Renal pelvis (tissue), 4 donors: Measurements from ENCODE around the gene PSD2. TPM values are rescaled to one million over a fixed set of nuclear protein-coding genes. Genes with fewer than 3 reads are reported as not detected.

Experiments
- DNase-seq: peaks from one replicate; pipeline ENCODE4 v3.0.0-alpha.2; 2013
- polyA plus RNA-seq, 3 donors: library from polyadenylated mRNA; unstranded; fragments of 120-200 nt; gene quantifications; one replicate each; pipeline ENCODE4 v1.2.1, GENCODE V29; 2013; ENCODE audit not compliant: insufficient read length in 3 of 3

PSD2 gene
- polyA plus RNA-seq, 3 donors, result 1.9 to 3.0 (median 2.5) TPM

DNA sequence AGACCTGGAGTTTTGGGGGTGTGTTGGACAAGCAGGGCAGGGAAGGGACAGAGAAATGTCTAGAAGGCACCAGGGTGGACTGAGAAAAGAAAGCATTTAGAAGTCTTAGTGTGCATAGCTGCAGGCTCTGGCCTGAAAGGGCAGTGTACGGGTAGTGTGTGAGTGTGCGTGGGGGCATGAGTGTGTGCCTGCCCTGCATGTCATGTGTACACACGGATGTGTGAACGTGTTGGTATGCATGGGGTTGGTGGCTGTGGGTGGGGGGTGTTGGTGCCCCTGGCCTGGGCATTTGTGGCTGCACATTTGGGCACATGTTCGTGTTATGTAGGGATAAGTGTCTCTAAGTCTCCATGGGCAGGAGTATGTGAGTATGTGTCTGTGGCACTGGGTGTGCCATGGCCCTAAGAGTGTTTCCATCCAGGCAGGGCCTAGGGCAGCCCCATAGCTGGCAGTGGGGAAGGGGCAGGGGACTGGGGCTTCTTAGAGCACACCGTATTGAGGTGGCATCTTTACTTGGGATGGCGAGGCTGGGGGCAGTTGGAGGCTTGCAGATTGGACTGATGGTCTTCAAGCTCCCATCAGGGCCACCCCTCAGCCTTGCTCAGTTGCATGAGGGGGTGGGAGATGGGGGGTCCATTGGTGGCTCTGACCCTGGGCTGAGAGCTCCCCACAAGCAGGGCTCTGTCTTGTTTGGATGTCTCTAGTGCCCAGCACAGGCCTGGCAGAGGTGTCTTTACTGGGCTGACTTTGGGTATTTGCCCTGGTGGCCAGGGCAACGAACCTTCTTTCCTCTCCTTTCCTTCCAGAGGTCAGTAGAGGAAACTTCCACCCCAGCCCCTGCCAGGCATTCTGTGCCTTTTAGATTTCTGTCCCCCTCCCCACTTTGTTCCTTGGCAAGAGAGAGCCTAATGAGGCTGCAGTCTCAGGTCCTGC lies 15.0 kb downstream of the PSD2 start:
- no peak for DNase-seq

DNA sequence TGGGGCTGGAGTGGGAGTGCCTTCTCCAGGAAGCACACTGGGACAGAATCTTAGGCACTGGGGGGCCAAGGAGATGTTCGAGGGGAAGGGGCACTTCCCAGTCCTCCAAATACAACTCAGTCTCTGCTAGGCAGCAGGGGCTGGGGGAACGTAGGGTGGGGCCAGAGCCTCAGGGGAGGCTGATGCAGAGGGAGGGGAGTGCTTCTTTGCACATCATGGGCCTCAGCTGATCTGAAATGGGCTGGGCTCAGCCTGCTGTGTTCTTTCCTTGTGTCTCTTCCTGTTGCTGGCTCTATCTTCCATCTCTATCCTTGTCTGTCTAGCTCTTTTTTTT lies 15.6 kb downstream of the PSD2 start:
- no peak for DNase-seq

DNA sequence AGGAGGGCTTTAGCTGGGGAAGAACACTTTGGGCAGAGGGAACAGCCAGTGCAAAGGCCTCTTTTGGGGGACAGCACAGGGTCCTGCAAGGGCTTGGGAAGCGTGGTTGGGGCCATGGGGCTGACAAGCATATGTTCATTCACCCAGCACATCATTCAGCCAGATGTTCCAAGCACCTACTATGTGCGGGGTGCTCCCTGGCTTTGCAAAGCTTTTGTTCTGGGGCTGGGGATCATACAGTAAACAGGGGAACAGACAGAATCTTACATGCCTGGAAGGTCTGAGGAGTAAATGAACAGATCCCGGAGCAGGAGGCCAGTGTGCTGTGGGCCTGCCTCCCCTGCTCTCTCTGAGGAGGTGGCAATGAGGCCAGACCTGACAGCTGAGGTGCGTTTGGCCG lies 16.7 kb downstream of the PSD2 start:
- no peak for DNase-seq

DNA sequence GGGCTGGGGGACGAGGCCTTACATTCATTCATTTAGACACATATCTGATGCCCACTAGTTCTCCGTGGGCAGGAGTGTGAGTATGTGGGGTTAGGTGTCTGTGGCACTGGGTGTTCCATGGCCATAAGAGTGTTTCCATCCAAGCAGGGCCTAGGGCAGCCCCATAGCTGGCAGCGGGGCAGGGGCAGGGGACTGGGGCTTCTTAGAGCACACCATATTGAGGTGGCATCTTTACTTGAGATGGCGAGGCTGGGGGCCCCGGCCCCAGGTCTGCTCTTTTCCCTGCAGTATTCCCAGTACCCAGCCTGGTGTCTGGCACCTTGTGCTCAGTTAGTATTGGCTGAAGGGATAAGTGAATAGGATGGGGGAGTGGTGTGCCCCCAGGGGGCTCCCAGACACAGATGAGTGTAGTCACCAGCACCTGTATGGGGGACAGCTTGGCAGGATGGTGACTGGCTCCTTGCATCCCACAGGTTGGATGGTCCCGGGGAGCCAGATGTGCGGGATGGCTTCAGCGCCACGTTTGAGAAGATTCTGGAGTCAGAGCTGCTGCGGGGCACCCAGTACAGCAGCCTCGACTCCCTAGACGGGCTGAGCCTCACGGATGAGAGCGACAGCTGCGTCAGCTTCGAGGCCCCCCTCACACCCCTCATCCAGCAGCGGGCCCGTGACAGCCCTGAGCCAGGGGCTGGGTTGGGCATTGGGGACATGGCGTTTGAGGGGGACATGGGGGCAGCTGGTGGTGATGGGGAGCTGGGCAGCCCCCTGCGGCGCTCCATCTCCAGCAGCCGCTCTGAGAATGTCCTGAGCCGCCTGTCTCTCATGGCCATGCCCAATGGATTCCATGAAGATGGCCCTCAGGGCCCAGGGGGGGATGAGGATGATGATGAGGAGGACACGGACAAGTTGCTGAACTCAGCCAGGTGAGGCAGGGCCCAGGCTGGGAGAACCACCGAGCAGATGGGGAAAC lies 17.5 kb downstream of the PSD2 start:
- DNase-seq, result no peak

DNA sequence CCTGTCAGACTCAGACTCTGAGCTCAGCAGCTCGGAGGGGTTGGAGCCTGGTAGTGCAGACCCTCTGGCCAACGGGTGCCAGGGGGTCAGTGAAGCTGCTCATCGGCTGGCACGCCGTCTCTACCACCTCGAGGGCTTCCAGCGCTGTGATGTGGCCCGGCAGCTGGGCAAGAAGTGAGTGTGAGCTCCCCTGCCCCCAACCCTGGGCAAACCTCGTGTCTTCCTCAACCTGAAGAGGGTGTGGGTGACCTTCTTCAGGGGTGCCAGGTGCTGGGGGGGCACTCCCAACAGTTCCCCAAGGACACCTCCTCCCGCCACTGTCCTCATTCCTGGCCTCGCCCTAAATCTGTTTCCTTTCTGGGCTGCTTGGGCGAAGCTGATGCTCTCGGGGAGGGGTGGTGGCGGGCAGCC lies 18.6 kb downstream of the PSD2 start:
- no peak for DNase-seq

DNA sequence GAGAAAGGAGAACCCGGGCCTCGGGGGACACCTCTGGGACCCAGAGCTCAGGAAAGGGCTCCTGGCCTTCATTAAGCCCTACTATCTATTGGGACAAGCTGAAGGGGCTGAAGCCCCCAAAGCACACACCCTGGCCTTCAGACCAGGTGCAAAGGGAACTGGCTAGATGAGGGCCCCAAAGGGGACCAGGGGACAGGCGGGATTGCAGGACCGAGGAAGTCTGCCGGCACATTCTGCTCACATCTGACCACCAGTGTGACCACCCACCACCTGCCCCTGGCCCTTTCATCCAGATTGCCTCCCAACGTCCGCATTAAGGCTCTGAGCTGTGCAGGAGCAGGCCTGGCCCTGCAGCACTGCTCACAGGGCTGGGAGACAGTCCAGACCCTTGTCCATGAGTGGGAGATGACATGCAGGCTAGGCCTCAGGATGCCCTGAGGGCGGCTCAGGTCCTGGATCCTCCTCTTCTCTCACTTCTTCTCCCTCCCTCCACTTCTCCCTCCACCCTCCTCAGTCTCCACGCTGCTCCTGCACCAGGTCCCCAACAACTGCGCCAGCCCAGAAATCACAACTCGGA lies 19.2 kb downstream of the PSD2 start:
- DNase-seq, result no peak

DNA sequence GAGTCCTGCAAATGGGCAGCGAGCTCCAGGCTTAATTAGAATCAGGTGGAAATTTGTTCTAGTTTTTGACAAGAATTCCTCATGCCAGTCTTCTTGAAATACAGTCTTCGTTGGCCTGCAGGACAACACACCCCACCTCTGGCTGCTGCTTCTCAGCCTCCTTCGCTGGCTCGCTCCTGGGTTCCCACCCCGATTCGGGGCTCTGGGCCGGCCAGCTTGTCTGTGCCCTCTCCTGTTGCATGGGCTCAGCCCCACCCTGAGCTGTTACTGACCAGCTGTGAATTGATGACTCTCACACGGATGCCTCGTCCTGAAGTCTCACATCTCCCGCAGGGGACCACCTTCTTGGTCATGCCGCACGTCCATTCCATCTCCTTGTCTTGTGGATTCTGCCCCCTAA lies 21.0 kb downstream of the PSD2 start:
- no peak for DNase-seq

DNA sequence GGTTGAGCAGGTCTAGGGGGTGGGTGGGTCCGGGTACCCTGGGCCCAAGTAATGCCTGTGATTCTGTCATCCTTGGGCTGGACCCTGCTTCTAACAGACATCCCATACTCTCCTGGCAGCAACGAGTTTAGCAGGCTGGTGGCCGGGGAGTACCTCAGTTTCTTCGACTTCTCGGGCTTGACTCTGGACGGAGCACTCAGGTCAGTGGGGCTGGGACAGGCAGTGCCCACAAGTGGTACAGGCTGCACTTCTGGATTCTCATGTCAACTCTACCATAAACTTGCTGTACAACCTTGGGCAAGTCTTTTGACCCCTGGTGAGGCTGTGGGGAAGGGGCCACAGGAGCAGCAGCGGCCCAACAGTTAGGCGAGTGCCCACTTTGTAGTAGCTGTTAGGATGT lies 21.8 kb downstream of the PSD2 start:
- no peak for DNase-seq

DNA sequence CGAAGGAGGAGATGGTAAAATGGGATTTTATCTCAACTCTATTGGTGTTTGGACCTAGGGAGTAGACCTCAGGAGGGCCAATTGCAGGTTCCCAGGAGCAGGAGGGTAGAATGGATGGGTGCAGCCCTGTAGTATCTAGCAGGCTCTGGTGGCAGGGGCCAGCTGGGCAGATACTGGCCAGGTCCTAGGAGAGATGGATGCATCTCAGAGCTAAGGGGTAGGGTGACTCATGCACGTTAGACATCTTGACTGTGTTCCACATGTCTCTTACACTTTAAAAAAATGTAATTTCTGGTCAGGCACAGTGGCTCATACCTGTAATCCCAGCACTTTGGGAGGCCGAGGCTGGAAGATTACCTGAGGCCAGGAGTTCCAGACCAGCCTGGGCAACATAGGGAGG lies 22.4 kb downstream of the PSD2 start:
- no peak for DNase-seq

DNA sequence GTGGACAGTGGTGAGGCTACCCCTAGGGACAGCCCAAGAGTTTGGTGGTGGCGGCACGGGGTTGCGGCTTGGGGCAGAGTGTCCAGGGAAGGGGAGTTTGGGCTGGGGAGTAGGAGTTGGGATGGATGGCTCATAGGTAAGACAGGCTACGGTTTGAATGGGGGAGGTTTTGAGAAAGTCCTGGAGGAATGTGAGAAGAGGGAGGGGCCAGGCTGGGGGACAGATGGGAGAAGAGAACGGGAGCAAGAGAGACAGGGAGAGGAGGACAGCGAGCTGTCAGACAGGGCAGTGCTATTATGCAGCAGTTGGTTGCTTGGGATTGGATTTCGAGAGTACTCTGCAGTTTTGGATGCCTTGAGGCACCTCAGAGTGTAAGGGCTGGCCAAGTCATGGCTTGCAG lies 24.5 kb downstream of the PSD2 start:
- no peak for DNase-seq

DNA sequence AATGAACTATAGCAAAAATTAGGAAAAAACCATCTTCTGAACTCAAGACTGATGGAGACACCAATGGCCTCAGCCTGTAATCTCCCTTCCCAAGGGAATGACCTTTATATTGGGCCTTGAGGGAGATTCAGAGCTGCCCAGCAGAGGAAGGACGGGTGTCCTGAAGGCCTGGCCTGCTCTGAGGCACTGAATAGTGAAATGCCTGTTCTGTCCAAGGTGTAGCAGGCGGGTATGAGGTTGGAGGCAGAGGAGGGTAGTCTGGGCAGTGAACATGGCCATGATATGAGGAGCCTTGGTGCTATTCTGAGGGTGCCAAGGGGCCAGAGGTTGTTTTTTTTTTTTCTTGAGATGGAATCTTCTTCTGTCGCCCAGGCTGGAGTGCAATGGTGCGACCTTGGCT lies 25.0 kb downstream of the PSD2 start:
- no peak for DNase-seq

DNA sequence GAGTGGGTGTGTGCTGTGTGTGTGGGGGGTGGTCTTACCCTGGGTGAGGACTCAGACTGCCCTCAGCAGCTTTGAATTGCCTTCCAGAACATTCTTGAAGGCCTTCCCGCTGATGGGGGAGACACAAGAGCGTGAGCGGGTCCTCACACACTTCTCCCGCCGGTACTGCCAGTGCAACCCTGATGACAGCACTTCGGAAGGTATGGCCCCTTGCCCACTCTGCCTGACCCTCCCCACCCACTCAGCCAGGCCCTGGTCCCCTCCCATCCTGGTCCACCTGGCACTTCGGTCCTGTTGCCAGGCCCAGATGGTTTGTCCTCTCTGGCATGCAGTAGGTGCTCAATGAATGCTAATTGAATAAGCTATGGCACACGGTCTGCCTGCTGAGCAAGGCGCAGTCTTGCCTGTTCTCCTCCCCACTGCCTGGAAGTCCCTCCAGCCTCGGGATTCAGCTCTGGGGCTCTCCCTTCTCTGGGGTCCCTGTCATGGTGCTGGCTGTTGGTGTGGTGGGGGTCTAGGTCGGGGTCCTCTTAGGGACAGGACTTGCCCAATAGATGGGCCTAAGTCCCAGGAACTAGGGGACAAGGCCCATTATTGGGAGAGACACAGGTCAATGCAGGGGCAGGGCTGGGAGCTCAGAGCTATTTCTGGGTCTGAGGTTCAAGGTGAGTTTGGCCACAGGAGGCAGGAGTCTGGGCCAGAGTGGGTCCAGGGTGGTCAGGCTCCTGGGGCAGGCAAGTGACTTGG lies 26.4 kb downstream of the PSD2 start:
- DNase-seq, result no peak

DNA sequence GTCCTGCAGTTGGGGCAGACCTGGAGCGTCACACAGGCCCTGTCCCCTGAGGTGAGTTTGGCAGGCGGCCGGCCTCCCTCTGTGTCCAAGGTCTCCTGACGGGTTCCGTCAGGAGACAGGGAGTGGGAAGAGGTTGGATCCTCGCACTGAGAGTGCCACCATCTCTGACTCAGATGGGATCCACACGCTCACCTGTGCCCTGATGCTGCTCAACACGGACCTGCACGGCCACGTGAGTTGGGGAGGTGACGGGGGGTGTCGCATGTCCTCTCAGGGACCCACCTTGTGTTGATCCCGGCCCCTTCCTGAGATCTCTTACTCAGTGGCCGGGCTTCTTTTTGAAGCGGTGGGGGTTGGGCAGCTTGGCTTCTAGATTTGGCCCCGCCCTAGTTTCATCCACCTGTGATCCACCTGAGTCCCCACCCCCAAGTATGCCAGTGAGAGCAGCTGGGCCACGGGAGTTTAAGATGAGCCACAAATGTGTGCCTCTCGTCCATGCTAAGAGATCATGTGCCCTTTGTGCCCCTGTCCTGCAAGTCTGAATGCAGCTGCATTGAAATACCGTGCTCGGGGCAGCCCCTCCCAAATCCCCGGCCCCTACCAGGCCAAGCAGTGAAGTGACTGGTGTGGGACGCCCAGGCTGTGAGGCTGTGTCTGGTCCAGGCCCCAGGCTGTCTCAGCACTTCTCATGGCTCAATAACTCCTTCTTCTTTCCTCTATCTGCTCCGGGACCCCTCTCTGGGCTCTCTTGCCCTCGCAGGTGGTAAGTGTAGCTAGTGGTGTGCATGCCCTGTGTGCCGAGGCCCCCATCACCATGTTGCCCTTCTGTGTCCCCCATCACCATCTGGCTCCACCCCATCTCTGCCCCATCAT lies 27.2 kb downstream of the PSD2 start:
- no peak for DNase-seq

DNA sequence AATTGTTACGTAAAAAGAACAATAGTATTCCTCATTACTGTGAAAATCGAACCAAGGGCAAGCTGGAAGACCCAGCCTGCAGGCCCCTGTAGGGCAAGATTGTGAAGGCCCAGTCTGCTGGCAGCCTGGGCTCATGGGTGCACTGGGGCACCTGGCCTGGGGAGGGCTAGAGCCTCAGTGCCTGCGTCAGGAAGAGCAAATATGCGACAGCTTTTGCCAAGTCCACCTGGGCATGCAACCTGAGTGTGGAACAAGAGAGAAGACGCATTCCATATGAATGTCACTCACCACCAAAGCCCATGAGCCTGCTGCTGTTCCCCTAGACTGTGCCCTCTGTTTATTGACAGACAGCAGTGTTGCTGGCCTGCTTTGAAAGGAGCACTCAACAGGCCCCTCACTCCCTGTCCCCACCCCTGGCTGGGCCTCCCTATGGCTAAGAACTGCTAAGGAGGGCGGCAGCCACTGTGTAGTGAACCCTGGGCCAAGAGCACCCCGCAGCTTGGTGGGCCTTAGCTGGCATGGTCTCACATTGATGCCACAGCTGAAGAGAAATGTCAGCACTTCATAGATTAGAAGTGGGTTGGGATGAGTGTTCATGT lies 28.2 kb downstream of the PSD2 start:
- no peak for DNase-seq

DNA sequence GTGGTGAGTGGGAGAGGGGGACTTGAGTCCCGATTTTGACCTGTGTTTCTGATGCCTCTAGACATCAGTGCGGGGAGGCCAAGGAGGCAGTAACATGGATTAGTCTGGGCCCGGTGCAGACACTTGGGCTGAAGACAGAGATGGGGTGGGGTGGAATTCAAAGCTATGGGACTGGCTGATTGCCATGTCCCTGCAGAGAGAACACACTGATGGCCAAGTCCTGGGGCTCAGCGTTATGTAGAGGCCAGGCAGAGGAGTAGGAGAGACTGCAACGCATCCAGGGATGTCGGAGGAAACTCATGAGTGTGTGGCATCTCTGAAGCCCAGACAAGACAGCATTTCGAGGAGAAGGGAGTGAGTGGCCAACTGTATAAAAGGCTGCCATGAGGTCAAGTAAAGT lies 30.1 kb downstream of the PSD2 start:
- DNase-seq, result no peak

DNA sequence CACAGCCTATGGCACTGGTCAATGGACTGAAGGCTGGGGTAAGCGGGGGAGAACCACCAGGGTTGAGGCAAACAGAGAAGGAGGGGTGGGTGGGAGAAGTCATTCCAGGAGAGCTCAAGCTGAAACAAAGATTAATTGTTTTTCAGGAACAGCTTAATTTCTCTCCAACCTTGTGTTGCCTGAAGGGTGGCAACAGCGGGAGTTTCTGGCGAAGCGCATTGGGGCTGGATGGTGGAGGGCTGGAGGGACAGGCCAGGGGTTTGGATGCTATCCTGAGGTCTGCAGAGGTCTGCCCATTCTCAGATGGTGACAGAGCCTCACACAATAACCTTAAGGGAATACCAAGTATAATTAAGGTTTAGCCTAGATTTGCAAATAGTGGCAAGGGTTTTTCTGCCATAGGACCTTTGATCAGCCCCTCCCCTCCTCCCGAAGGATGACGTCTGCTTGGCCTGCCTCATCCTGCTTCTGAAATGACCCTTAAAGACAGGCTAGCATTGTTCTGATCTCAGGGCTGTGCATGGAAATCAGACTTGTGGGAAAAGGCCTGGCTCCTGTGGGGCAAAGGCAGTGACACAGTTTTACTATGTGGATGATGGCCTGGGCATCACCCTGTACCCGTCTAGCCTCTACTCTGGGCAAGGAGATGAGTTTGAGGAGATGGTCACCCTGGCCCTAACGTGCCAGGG lies 32.7 kb downstream of the PSD2 start:
- no peak for DNase-seq

DNA sequence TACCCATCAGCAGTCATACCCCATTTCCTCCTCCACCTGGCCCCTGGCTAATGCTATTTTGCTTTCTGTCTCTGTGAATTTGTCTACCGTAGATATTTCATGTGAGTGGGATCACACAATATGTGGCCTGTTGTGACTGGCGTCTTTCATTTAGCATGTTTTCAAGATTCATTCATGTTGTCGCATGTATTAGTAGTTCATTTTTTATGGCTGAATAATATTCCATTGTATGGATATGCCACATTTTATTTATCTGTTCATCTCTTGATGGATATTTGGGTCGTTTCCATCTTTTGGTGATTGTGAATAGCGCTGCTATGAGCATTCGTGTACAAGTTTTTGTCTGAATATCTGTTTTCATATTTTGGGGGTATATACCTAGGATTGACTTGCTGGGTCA lies 33.9 kb downstream of the PSD2 start:
- no peak for DNase-seq

DNA sequence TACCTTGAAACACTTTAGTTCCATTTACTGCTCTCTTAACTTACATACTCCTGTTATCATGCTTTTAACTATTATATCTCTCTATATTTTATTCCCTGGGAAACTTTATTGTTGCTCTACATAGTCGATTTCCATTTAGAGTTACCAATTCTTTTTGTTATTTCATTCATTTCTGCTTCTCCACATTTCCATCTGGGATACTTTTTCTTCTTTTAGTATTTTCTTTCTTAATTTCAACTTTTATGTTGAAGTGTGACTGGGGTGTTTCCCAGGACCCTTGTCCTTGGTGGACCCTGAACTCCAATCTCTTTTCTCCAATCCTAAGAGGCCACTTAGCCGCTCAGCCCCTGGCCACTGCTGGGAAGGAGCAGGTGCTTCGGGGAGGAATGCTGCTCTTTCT lies 36.0 kb downstream of the PSD2 start:
- DNase-seq, result no peak

DNA sequence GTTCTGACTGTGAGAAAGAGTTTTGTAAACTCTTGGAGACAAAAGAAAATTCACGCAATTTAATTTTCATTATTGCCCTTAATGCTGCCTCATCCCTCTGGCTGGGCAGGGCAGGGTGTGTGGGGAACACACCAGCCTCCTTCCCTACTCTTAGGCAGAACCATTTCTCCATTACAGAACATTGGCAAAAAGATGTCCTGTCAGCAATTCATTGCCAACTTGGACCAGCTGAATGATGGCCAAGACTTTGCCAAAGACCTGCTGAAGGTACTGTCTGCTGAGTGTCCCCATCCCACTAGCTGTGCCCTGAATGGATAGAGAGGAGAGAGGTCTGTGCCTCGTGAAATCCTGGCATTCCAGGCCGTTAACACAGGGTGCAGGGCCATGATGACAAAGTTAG lies 37.9 kb downstream of the PSD2 start:
- DNase-seq, result no peak

DNA sequence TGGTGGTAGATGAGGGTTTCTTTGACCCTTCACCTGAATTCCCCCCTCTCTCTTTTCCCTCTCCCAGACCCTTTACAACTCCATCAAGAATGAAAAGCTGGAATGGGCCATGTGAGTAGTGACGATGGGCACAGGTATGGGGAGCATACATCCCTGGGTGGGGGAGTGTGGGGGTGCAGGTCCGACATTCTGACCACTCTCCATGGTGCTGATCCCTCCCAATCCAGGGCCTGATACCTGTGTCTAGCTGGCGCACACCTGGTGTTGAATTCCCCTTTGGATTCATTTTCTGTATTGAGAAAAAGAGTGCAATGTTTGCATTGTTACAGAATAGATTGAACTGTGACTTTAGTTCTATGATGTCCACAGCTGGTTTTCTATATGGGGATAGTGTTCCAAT lies 40.0 kb downstream of the PSD2 start:
- DNase-seq, result no peak
